Activated CD4-positive, alpha-beta T cell treated with anti-CD3 and anti-CD28 coated beads, Interleukin-2, Interleukin-4, amounts not matched to agents 100 ng/mL and 50 ng/mL, durations not matched to agents 16 hours and 8 hours (primary cell): Measurements from ENCODE around the gene EMILIN2.
"Not testable (repeated sequence)": the region's sequence is repeated elsewhere in the genome, so short reads cannot be mapped to it uniquely, and the experiment has no call there.

Experiments used
- DNase-seq: peaks from one replicate; pipeline ENCODE4 v3.0.0-alpha.2; 2020; ENCODE audit warnings: low spot score

EMILIN2 gene

DNA sequence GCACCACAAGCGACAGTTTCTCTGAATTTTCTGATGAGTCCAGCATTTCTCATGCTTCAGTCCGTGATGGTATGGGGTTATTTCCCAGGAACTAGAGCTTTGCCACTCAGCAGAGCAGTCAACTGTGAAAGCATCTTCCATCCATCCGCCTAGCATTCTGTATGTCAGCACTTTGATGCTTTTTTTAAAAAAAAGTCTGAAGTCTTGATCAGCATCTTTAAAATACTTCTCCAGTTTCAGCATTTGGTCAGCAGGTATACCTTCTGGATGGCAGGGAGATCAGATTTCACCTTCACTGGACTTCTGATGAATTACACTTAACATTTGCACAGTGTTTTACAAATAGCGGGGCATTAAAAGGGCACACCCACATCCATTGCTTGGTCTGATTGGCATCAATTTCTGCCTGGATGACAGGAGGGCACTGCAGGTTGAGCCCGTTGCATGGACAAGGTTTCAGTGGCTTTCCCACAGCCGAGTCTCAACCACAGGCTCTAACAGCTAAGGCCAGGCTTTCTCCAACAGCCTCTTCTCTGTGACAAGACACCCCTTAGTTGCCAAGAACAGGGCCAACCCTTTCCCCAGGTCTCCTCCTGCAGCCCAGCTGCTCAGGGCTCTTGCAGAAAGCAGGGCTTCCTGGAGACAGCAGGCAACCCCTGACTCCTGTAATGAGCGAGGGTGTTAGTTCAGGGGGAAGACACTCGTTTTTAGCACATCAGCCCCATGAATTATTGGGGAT lies 54.0 kb downstream of the EMILIN2 start:
- no peak for DNase-seq

GRCh38 chr18:2901423-2901985 lies 54.7 kb downstream of the EMILIN2 start:
- DNase-seq = no peak

DNA sequence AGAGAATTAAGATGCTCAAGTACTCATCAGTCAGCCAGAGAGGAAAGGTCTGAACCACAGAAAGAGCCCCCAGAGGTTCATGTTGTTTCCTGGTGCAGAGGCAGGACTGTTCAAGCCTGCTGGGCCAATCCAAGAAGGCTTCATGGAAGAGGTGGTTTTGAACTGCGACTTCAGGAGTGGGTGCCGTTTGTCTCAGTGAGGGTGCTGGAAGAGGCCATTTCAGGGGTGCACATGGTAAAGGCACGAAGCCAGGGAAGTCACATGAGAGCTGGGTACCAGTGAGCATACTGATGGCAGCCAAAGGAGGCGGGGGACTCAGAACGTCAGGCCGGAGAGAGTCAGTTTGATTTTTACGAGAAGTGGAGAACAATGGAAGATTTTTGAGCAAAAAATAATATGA lies 55.5 kb downstream of the EMILIN2 start:
- no peak for DNase-seq

GRCh38 chr18:2903006-2903405 lies 56.2 kb downstream of the EMILIN2 start:
- DNase-seq = no peak

DNA sequence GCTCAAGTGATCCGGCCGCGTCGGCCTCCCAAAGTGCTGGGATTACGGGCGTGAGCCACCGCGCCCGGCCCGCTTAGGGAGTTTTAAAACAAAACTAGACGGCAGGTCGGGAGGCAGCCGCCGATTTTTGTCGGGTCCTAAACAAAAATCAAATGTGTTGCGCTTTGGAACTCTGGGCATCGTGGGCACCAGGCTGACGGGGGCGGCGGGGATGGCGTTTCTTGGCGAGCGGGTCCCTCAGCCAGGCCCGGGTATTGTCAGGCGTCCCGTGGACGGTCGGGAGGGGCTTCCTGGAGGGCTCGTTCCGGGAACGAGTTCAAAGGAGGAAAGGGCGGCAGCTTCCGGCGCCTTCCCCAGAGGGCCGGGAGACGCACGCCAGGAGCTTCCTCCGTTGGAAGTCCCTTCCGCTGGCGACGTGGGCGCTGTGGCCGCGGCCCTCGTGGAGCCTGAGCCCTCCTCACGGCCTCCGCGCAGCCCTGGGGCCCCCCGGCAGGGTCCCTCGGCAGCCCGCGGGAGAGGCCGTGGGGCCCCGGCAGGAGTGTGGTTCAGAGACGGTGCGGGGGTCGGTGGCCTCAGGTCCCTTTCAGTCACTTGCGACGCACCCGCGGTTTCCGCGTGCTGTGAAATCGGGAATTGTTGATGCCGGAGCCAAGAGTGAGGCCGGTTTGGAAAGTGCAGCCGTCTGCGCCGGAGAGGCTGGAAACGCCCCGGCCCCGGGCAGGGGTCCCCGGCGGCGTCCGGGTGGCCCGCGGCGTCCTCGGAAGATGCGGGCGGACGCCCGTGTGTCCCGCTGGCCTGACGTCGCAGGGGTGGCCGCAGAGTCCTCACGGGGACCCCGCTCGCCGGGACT lies 59.3 kb downstream of the EMILIN2 start:
- peak; percentile 58 for DNase-seq

DNA sequence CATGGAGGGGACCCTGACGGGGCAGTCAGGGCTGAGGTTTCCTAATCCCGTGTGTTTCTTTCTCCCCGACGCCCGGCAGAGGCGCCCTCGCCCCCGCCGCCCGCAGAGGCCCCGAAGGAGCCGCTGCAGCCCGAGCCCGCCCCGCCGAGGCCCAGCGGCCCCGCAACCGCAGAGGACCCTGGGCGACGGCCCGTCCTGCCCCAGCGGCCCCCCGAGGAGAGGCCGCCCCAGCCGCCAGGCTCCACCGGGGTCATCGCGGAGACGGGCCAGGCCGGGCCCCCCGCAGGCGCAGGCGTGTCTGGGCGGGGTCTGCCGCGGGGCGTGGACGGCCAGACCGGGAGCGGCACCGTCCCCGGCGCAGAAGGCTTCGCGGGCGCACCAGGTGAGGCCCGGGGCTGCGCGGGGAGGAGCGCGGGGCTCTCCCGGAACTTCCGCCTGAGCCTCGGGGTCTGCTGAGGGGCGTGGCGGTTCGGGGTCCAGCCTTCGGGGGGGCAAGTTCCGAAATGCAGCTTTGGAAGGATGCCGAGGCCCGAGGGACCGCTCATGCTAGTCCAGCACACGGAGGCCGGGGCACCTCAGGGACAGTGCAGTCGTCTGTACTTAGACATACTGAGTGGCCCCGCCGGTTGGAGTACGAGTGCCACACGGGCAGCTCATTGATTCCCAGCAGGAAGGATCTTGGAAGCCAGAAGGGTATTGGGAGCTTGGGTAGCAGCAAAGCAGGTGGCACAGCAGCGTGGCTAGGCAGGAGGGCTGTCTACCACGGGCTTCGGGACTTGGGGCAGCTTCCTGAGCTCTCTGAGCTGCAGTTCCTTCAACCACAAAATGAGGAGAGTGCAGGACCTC lies 60.1 kb downstream of the EMILIN2 start:
- DNase-seq = peak; percentile 53

DNA sequence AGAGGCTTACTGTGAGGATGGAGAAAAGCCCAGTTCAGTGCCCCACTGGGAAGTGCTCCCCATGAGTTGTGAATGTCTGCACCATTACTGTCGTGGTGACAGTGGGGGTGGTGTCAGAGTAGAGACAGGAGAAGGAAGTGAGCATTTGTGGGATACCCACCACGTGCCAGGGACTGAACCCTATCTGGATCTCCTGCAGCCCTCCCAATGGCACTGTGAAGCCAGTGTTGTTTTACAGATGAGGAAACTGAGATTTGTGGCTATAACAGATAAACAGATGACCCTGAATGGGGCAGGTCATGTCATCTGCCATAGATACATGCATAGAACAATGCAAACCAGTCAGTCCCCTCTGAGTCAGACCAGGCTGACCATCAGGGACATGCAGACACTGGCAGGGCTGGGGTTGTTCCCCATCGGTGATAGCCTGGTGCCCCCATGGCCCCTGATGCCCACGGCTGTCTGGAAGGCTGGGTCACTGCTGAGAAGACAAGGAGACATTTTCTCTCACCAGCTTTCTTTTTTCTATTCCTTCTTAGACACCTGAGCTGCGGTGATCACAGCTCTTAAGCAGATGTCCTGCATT lies 60.8 kb downstream of the EMILIN2 start:
- no peak for DNase-seq

- DNase-seq = no peak
Measured at GRCh38 chr18:2908166-2908945, 61.5 kb downstream of the EMILIN2 start.

- DNase-seq = no peak
Measured at GRCh38 chr18:2908946-2909335, 62.1 kb downstream of the EMILIN2 start.

GRCh38 chr18:2909431-2910140 lies 62.8 kb downstream of the EMILIN2 start:
- no peak for DNase-seq

DNA sequence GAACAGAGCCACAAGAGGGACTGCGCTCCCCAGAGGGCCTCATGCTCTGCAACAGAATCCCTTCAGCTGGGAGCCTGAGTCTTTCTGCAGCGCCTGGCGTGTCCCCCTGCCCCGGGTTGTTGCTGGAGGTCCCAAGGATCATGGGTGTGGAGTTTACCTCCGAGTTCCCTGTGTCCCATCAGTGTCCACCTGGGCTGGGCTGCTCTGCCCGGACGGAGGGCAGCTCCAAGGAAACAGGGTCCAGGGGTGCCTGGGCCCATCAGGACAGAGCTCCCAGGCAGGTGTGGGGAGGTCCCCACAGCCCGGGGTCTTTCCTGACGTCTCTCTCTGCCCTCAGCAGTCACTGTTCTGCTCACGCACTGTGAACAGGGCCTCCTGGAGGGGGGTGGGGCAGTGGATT lies 63.5 kb downstream of the EMILIN2 start:
- DNase-seq = no peak

DNA sequence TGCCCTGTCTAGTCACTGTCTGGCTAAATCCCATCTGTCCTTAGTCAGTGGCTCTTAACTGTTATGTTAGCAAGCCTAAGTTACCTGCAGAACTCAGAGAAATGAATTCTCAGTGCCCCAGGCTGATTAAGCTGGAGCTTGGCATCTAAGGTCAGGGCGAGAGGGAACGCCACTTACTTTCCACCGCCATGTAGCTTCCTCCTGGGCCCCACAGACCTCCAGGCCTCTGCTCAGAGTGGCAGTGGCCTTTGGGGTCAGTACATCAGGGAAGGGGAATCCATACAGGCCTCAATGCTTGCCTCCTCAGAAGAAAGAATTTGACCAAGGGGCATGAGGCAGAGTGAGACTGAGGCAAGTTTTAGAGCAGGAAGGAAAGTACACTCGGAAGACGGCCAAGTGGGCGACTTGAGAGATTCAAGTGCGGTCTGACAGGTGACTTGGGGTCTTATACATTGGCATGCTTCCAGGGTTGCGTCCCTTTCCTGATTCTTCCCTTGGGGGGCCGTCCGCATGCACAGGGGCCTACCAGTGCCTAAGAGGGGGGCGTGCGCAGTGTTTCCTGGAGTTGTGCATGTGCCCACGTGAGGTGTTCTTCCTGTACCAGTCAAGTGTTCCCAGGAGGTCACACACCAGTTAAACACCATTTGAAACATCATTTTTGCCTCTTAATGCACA lies 64.1 kb downstream of the EMILIN2 start:
- DNase-seq = no peak

GRCh38 chr18:2911533-2911932 lies 64.7 kb downstream of the EMILIN2 start:
- DNase-seq = no peak

GRCh38 chr18:2912357-2913299 lies 65.8 kb downstream of the EMILIN2 start:
- DNase-seq = no peak

- DNase-seq = no peak
Measured at GRCh38 chr18:2913398-2914005, 66.7 kb downstream of the EMILIN2 start.

DNA sequence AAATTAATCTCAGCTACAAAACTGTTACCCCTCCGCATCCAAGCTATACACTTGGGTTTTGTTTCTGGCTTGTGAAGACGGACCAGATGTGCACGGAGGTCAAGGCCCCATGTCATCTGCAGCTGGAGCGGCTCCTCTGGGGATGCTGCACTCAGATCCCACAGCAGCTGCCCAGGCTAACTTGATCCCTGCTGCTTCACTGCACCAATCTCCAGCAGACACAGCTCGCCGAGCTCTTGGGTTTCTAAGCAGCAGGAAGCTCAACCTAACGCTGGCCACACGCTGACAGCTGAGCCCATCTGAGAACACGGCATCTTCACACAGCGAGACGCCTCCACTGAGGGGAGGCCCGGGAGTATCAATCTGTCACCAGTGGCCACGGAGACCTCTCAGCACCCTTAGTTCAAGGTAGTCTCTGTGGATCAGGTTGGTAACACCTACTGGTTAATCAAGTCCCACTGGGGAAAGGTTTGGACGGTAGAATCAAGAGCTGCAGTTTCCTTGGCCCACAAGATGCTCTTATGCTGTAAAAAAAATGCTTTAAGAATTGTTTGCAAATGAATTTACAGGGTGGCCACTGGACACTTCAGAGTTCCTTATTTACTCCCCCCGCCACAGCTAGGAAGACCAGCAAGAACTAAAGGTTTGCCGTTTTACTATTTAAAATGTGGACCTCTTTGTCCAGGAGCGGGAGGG lies 67.5 kb downstream of the EMILIN2 start:
- DNase-seq = no peak

DNA sequence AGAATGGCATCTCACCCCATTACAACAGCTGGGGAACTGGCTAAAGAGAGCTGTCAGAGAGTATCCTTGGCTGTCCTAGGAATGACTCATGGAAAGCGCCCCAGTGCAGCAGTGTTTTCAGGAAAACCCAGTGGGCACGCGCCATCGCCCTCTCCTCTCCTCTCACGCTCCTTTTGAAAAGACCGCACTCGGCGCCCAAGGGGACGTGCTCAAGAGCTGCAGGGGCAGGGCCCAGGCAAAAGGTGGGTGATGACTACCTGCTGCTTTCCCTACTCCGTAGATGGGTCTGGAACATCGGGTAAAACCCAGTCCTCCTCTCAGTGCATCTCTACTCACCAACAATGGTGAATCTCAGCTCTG lies 68.1 kb downstream of the EMILIN2 start:
- no peak for DNase-seq

- not testable (repeated sequence) for DNase-seq
Measured at GRCh38 chr18:2915486-2915885, 68.7 kb downstream of the EMILIN2 start.
